T follicular helper cell (primary cell): ENCODE data around the gene MRAS.
"Not testable (repeated sequence)": the region's sequence is repeated elsewhere in the genome, so short reads cannot be mapped to it uniquely, and the experiment has no call there.

ENCODE experiments used
- DNase-seq: peaks from one replicate; pipeline ENCODE4 v3.0.0-alpha.2; 2020; ENCODE audit warnings: low read depth

The MRAS gene

DNA sequence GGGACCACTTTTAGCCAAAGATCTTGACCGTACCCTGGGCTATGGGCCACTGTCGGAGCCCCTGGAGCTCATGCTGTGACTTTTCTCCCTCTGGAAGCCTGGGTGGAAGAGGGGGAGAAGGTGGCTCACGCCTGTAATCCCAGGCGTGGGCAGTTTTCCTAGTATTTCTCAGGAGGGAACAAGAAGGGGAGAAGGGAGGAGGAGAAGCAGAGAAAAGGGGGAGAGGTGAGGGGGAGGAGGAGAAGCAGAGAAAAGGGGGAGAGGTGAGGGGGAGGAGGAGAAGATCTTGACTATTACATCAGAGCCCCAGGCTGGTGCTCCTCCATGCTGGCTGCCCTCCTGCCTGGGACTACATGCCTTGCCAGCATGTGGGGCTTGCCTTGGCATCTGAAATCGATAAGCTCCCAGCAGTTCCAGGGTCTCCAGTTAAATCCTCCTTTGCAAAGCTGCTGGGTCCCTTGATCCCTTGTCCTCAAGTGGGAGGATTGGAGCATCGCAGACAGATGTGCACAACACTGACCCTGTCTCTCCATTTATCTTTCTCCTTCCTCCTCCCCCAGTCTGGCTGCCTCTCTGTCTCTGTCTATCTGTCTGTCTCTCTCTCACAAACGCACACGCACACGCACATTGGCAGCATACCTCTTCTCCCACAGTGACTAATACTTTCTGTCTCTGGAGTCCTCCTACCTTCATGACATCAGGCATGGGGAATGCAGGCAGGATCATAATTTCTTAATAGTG lies 41.6 kb downstream of the MRAS start:
- no peak for DNase-seq

DNA sequence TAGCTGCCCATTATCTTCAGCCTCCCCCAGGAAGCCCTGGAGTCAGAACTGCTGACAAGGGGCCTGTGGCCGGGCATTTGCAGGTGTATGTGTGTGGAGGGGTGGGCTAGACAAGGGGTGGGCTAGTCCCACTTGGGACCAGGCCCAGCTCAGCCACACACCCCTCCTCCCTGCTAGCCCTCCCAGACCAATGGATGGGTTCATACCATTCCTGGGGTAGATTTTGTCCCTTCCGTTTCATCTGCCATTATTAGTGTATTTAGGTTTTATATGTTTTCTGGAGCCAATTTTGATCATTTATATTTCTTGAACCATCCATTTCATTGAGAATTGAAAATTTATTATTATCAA lies 42.2 kb downstream of the MRAS start:
- no peak for DNase-seq

DNA sequence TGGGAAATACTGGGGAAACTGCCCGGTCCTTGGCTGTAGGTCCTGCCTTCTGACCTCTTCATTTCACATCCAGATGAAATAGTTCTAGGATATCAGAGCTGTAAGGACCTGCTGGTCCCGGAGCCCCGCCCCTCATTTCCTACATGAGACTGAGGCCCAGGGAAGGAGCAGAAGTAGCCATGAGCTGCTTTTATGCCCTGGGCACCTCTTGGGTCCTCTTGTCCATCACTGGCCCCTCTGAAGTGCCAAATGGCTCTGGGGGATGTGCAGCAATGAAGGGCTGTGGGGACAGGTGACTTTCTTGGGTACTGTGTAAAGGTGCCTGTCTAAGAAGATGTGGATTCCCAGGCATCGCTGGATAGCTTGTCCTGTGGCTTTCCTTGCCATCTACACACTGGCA lies 45.8 kb downstream of the MRAS start:
- no peak for DNase-seq

DNA sequence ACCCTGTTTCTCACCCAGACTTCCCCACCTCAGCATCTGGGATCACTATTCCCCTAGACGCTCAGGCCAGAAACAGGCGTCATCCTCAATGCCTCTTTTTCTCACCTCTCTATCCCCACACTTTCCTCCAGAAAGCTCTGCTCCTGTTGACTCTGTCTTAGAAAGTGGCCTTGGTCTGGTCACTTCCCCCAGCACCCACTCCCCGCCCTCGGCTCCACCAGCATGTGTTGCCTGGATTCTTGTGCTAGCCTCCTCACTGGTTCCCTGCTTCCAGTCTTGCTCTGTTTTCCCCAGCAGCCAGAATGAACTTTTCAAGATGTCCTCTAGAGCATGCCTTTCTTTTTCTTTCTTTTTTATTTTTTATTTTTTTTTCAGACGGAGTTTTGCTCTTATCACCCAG lies 46.3 kb downstream of the MRAS start:
- no peak for DNase-seq

DNA sequence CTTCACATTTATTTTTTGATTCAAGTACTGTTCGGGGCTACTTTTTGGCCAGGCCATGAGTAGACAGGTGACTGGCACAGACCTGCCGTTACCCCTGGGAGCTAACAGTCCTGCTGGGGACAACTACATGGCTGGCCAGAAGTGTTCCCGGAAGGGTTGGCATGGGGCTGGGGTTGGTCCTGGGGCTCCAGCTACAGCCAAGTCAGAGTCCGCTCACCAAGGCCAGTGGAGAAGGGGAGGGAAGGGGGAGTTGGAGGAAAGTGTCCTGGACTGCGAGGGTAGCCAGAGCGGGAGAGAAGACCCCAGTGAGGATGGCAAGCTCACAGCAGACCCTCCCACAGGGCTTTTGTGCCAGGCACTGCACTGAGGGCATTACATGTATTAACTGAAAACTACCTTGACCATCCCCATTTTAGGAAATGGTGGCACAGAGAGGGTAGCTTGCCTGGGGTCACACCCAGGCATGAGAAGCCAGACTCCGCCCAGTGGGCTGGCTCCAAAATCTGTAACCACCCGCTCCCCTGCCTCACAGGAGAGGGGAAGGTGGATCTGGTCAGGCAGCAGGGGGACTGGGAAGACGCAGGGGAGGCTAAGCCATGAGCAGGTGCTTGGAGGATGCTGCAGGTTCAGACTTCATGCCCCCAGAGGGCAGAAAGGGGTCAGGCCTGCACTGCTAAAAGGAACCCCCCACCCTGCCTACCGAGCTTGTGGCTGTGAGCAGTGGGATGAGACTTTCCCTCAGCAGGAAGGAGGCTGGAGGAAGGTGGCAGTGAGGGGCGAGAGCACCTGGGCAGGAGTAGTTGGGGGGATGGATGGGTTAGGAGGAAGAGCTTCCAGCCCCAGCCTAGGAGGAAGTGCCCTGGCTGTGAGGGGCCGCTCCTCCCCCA lies 47.7 kb downstream of the MRAS start:
- DNase-seq = no peak

DNA sequence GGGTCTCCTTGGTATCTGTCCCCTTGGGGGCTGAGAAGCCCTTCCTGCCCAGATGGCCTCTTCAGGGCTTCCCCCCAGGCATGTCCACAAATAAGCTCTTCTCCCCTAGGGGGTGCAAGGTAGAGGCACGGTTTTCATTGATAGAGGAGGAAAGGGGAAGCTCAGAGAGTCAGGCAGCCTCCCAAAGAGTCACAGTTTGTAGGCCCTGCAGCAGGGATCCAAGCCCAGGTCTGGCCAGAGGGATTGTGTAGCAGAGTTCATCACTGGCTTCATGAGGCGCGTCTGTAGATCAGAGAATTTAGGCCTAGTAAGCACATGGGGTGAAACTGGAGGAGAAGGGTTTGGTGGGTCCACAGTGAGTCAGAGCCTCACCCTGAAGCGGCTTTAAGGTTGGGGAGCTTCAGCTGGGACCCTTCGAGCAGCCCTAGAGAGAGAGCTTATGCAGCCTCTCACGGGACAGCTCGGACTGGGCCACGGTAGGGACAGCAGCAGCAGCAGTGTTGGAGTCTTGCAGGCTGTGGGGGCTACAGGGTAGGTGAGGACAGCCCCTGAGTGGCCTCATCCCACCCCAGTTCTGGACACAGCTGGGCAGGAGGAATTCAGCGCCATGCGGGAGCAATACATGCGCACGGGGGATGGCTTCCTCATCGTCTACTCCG lies 48.5 kb downstream of the MRAS start:
- no peak for DNase-seq

DNA sequence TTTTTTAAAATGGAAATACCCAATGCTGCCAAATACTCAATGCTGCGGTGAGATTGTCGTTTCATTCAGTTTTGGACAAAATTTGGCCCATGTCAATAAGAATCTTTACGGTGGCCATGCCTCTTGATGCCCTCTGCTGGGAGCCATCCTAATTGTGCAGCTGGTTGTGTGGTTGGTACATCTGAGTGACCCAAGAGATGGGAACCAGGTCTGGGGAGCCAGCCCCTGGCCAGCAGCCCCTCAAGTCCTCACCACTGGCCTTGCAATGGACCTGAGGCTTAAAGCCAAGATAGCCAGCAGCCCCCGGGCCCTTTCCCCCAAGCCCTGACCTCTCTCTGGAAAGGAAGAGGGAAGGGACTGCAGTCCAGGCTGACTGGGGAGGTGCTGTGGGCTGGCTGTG lies 49.6 kb downstream of the MRAS start:
- DNase-seq = no peak

DNA sequence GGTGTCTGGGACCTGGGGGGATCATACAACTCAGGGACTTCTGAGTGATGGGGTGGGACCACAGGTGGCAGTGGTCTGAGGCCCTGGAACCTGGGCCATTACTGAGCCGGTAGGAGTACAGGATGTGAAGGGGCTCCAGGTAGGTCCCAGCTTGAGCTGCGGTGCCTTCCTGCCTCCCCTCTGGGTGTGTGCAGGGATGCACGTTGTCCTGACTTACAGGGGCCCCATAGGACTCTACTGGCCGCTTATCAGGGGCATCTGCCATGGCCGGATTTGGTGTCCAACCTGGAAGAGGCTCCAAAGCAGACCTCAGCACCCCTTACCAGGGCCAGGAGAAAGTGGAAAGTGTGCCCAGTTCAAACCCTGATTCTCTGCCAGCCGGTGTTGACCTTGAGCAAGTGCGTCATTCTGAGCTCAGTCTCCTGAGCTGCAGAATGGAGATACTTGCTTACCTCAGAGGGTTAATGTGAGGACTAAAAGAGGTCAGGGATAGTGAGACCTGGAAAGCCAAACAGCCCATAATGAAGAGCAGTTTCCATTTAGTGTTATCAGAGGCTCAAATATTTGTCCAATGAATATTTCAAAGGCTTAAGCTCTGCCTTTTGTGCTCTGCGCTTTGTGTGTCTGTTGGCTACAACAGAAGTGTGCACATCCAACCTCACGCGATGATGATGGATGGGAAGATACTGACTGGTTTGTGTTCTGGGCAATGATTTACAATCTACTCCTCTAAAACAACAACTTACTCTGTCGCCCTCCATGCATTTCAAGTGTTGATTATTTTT lies 50.6 kb downstream of the MRAS start:
- DNase-seq = no peak

DNA sequence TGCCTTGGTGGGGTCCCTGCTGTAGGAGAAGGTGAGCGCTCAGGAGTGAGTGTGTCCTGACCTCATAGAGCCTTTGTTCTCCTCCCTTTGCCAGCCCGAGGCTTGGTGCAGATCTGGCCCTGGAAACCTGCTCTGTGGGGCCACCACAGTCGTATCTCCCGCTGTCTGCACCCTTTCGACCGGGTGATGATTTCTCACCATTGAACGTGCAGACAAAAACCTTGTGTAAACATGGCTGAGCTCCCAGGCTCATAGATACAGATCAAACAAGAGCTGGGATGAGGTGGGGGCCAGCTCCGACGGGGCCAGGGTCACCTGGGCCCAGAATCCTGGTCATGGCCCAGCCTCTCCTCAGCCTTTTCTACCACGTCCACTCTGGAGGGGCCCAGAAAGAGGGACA lies 51.4 kb downstream of the MRAS start:
- DNase-seq = no peak

DNA sequence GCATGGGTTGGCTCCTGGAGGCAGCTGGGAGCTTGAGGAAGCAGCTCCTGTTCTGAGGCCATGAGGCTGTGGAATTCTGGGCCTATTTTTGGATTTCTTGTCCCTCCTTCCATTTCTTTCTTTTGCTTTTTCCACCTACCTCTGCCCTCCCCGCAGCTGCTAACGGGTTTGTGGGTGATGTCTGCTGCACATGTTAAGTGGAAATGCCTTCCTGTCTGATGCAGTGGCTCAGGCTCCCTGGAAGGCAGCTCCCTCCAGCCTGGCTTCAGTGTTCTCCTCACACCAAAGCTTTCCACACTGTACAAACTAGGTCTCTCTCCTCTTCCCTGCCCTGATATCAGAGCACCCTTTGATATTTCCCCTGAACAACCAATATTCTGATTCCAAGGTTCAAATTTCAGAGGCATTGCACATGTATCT lies 52.3 kb downstream of the MRAS start:
- no peak for DNase-seq

DNA sequence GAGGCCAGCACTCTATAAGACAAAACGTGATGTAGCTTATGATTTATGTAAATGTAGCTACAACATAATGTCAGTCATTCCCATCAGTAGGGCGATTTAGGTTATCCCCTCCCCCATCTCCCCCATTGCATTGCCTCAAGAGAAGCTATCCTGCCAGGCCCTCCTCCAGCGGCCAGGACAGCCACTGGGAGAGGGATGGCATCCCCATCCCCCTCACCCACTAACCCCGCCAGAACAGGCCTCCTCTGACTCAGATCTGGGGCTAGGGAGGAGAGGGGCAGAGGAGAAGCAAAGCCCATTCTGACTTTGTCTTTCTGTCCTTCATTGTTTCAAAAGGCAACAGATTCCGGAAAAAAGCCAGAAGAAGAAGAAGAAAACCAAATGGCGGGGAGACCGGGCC lies 53.5 kb downstream of the MRAS start:
- no peak for DNase-seq

DNA sequence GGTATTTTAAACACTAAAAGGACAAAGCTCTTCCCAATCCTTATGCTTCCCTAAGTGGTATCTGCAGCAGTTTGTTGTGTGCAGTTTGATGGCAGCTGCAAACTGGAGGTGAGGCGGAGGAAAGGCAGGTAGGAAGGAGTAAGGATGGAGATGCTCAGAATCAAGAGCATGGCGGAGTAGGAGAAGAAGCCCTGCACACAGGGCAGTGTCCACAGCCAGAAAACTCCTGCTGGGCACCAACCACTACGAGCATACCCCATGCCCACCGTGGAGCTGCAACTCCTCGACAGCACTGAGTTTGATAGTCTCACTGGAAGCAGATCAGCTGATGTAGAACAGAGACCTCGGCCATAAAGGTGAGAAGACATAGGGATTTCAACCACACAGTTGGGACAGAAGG lies 55.7 kb downstream of the MRAS start:
- DNase-seq = no peak

DNA sequence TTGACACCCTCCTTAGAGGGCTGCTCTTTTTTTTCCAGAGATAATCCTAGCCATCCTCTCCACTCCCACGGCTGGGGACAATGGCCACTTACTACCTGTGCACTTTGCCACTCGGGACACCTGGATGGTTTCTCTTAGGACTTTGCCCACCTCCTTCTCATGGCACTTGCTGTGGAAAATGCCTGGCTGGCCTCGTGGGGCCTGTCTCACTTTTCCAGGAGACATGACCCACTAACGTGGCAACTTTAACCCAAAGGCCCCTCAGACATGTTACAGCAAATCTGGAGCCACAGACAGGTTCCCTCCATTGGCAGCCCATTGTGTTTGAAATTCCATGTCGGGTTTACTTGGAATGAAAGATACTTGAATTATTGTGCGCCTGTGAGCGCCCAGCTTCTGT lies 56.6 kb downstream of the MRAS start:
- no peak for DNase-seq

DNA sequence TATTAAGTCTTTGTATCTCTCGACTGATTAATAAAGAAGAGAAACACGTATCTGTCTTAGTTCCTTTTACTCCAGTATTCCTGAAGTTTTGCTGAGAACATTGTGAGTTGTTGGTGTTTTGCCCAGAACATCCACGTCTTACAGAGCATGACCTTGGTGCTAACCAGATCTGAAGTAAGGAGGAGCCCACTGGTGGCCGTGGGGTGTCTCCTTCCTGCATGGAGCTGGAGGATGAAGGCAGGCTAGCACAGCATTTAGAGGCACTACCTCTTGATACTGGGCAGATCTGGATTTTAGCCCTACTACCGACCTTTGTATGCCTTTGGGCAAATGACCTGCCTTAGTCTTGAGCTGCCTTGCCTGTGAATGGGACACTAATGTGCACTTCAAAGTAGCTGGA lies 57.1 kb downstream of the MRAS start:
- DNase-seq = no peak

DNA sequence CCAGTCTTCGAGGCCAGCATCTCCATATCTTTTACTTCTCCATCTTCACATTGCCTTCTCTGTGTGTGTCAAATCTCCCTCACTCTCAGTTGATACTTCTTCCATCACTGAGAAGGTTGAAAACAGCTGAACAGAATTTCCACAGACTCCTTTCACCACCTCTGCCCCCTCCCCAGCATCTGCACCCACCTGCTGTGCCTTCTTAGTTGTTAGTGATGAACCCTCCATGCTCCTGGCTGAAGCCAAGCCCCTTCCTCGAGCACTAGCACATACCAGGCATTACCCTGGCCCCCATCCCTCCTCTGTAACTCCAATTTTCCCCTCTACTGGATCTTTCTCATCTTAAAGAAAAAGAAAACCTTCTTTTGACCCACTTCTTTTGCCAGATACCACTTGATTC lies 58.2 kb downstream of the MRAS start:
- DNase-seq = no peak

DNA sequence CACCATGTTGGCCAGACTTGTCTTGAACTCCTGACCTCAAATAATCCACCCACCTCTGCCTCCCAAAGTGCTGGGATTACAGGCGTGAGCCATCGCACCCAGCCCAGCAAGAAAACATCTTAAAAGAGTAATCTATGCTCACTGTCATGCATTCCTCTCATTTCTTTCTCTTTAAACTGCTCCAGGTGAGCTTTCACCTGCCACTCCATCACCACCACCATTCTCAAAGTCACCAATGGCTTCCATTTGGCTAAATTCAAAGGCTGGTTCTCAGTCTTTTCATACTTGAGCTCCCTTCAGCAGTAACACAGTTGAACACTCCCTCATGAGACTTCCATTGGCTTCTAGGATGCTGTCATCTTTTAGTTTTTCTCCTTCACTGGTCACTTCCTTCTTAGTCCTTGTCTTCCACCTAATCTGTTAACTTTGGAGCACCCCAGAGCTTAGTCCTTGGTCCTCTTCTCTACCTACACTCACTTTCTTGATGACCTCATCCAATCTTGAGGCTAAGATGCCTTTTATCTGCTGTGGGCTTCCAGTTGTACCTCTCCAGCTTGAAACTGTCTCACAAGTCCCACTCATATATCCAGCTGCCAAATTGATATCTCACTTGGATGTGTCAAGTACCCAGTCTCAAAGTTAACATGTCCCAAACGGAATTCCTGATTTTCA lies 59.0 kb downstream of the MRAS start:
- DNase-seq = no peak

DNA sequence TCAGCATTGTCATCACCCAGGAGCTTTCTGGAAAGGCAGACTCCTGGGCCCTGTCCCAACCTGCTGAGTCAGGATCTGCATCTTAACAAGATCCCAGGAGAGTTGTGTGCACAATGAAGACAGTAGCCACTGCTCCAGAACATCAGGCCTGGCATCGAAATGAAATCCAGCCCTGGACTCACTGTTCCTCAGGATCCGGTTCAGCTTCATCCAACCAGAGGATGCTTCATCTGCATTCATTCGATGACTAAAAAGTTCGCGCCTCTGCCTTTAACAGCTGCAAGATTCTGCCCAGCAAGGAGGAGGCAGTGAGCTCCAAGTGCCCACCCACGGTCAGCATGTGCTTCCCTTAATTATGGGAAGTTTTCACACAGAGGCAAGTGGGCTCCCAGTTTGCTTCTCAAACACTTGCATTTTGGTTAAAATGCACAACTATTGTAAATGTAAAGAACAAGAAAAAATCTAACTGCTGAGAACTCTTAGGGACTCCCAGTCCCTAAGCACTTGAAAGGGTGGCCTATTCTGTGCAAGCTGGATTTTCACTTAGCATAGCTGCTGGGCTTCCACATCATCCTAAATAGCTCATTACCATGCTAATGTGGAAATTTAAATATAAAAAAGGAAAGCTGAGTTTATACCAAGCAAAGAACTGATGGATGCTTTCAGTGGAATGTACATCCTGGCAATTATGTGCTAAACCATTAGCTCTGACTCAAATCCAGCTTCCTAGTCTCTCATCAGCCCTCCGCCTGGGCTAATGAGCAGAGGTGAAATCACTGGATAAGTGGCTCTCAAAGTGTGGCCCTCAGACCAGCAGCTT lies 60.6 kb downstream of the MRAS start:
- DNase-seq = no peak

DNA sequence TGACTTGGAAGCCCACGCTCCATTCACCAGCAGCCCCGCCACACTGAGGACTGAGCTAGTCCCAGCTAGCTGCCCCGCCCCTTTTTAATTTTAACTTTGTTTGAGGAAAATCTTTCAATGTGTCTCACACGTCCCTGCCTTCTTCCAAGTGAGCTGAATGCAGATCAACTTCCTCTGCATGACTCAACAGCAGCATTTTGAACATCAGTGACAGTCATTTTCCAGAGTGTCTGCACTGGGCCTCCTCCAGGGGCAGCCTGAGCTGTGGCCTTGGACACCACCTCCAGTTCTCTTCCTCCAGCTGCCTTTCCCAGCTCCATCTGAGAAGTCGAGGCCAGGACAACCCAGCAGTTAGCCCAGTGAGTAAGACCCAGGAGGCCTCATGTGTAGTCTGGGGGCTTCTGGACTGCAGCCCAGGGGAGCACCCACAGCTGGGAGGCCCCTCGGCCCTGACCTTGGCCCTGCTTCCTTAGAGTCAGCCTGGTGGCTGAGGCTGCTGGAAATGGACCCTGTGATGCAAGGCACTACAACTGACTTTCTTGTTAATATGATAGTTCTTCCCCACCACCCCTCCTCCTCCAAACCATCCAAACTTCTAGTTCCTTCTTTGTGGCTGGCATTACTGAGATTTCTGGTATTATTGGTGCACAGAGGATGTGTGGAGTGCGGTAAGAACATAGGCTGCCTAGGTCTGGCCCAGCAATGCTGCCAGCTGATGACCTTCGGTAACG lies 64.6 kb downstream of the MRAS start:
- no peak for DNase-seq

DNA sequence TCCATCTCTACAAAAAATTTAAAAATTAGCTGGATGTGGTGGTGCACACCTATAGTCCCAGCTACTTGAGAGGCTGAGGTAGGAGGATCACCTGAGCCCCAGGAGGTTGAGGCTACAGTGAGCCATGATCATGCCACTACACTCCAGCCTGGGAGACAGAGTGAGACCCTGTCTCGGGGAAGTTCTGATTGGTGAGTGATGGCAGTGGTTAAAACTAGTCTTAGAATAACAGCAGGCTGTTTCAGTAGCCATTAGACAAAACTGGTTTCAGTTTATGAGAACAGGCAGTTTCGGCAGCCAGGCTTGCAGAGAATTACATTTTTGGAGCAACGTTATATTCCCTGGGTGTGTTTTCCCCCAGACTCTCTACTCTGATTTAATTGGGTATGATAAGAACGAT lies 67.9 kb downstream of the MRAS start:
- not testable (repeated sequence) for DNase-seq

DNA sequence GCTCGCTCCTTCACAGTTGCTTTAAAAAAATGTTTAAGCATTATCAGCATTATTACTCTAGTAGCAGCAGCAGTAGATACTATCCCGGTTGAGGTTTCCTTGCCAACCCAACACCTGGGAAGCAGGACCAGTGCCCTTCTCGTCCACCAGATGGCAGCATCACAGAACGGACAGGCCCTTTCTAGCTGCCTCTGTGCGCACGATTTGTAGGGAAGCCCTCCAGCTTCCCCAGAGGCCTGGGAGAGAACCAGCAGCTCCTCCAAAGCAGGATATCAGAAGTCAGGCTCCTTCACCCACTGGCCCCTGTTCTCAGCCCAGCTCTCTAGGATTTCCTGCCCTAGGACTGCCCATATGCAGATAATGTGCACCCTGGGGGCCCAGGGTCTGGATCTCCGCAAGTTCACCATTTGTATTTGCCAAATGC lies 69.2 kb downstream of the MRAS start:
- peak; percentile 44 for DNase-seq
